HEK293 (cell line): ENCODE data around the gene LIPA.

Experiments
- YY1 ChIP-seq: fragments of 450-650 bp; formaldehyde crosslinking; IDR thresholded peaks from 2 replicates; pipeline ENCODE4 v1.5.1; 2018; ENCODE audit warnings: missing biosample characterization, missing genetic modification characterization
- ZEB2 ChIP-seq: fragments of 450-650 bp; formaldehyde crosslinking; IDR thresholded peaks from 2 replicates; pipeline ENCODE4 v1.5.1; 2016; ENCODE audit warnings: missing biosample characterization, missing genetic modification characterization
- TF ChIP-seq, protein P1 (sequence below): fragments of 450-650 bp; formaldehyde crosslinking; IDR thresholded peaks from 2 replicates; pipeline ENCODE4 v1.5.1; 2016; ENCODE audit warnings: missing biosample characterization, missing genetic modification characterization

DNA sequence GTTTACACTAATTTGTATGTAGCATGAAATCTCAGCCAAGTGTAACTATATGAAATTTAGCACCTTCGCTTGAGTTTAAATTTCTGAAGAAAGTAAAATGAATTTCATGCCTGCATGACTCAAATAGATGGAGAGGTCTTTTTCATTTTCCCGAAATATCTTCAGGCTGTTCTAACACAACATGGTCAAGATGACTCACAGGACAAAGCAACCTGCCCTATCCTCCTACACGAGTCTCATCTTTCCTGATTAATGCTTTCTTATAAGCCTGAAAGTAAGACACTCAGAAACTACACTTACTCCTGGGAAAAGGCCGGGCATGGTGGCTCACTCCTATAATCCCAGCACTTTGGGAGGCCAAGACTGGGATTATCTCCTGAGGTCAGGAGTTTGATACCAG is 85.7 kb downstream of the LIPA start:
- TF ChIP-seq, protein P1, sequence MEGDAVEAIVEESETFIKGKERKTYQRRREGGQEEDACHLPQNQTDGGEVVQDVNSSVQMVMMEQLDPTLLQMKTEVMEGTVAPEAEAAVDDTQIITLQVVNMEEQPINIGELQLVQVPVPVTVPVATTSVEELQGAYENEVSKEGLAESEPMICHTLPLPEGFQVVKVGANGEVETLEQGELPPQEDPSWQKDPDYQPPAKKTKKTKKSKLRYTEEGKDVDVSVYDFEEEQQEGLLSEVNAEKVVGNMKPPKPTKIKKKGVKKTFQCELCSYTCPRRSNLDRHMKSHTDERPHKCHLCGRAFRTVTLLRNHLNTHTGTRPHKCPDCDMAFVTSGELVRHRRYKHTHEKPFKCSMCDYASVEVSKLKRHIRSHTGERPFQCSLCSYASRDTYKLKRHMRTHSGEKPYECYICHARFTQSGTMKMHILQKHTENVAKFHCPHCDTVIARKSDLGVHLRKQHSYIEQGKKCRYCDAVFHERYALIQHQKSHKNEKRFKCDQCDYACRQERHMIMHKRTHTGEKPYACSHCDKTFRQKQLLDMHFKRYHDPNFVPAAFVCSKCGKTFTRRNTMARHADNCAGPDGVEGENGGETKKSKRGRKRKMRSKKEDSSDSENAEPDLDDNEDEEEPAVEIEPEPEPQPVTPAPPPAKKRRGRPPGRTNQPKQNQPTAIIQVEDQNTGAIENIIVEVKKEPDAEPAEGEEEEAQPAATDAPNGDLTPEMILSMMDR (tag by site-specific recombination) = no peak
- TF ChIP-seq YY1 (tag by site-specific recombination) (no peak), ZEB2 (tag by site-specific recombination) (no peak)
